Neural progenitor cell (in vitro differentiated cells): ENCODE data around the gene SCRN1.

Experiments used
- CTCF ChIP-seq: fragments of 200-600 bp; sonication (generic); IDR thresholded peaks from 2 replicates; pipeline ENCODE4 v1.5.1; 2017; ENCODE audit warnings: antibody characterized with exemption, mild to moderate bottlenecking
- EZH2 ChIP-seq: fragments of 200-600 bp; sonication (generic); IDR thresholded peaks from 2 replicates; pipeline ENCODE4 v1.6.1; 2017; ENCODE audit warnings: antibody characterized with exemption, mild to moderate bottlenecking, moderate library complexity
- EZH2phosphoT487 ChIP-seq: fragments of 200-600 bp; sonication (generic); IDR thresholded peaks from 2 replicates; pipeline ENCODE4 v1.6.1; 2017; ENCODE audit warnings: antibody characterized with exemption

DNA sequence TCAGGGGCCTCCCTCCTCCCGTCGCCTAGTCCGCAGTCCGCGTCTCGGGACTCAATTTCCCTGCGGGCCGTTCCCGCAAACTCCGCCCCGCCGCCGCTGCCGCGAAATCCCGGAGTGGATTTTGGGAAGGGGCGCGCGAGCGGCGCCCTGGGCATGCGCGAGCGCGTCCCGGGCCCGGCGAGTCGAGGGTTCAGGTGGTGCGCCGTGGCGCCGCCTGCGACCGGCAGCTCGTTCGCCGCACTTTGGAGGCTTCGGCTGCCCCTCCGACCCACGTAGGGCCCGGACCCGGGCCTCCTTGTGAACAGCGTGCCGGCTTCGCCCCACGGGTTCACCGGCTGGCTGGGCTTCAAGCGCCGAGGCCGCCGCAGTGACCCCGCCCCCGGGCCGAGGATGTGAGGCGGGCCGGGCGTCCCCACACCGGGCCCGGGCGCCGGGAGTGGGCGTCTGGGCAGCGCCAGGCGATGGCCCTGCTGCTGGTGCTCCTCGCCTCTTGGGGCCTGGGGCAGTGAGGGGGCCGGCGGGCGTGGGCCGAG lies 38.7 kb upstream of the SCRN1 start, which contains the start of gene PLEKHA8:
- no peak for TF ChIP-seq CTCF
- TF ChIP-seq EZH2: no peak
- no peak for TF ChIP-seq EZH2phosphoT487
